H9 (cell line): ENCODE results near the gene MRTFA. TPM values are rescaled to one million over a fixed set of nuclear protein-coding genes. Genes with fewer than 3 reads are reported as not detected.

Source experiments
- DNase-seq: peaks from one replicate; pipeline ENCODE4 v3.0.0-alpha.2; 2017
- H2AFZ ChIP-seq: one replicate; pipeline ENCODE4 v1.6.1; 2013; ENCODE audit warnings: mild to moderate bottlenecking, low read length, control low read depth, moderate library complexity
- H2AK5ac ChIP-seq: 2 replicates; pipeline ENCODE4 v1.6.1; 2013; ENCODE audit warnings: low read length, control low read depth, mixed read lengths; ENCODE audit not compliant: insufficient read length
- H2BK120ac ChIP-seq: one replicate; pipeline ENCODE4 v1.6.1; 2013; ENCODE audit warnings: low read depth, mild to moderate bottlenecking, low read length, control low read depth, inconsistent platforms; ENCODE audit not compliant: poor library complexity, severe bottlenecking
- H2BK12ac ChIP-seq: 2 replicates; pipeline ENCODE4 v1.6.1; 2013; ENCODE audit warnings: low read length, control low read depth, mixed read lengths, low read depth; ENCODE audit not compliant: insufficient read length
- H2BK15ac ChIP-seq: 2 replicates; pipeline ENCODE4 v1.6.1; 2013; ENCODE audit warnings: low read depth, low read length, control low read depth
- H2BK20ac ChIP-seq: one replicate; pipeline ENCODE4 v1.6.1; 2013; ENCODE audit warnings: low read depth, mild to moderate bottlenecking, low read length, control low read depth, inconsistent platforms; ENCODE audit not compliant: poor library complexity, severe bottlenecking
- H2BK5ac ChIP-seq: 2 replicates; pipeline ENCODE4 v1.6.1; 2013; ENCODE audit warnings: low read length, control low read depth, mixed read lengths; ENCODE audit not compliant: insufficient read length
- H3K14ac ChIP-seq: 2 replicates; pipeline ENCODE4 v1.6.1; 2013; ENCODE audit warnings: low read length, control low read depth; ENCODE audit not compliant: insufficient read depth
- H3K18ac ChIP-seq: 2 replicates; pipeline ENCODE4 v1.6.1; 2013; ENCODE audit warnings: low read depth, mild to moderate bottlenecking, mixed read lengths, low read length, control low read depth; ENCODE audit not compliant: insufficient read length
- H3K23ac ChIP-seq: 2 replicates; pipeline ENCODE4 v1.6.1; 2013; ENCODE audit warnings: low read length, control low read depth, mixed read lengths, low read depth; ENCODE audit not compliant: insufficient read length
- H3K23me2 ChIP-seq: 2 replicates; pipeline ENCODE4 v1.6.1; 2013; ENCODE audit warnings: low read depth, mild to moderate bottlenecking, mixed read lengths, low read length, control low read depth; ENCODE audit not compliant: insufficient read length, poor library complexity, severe bottlenecking
- H3K27ac ChIP-seq: 2 replicates; pipeline ENCODE4 v1.5.1; 2013; ENCODE audit warnings: low read length, control low read depth, mixed read lengths, low read depth; ENCODE audit not compliant: insufficient read length
- H3K27me3 ChIP-seq: 2 replicates; pipeline ENCODE4 v1.6.1; 2013; ENCODE audit warnings: low read length, control low read depth, inconsistent platforms; ENCODE audit not compliant: insufficient read depth
- H3K4ac ChIP-seq: 2 replicates; pipeline ENCODE4 v1.6.1; 2013; ENCODE audit warnings: low read depth, mild to moderate bottlenecking, control low read depth, inconsistent platforms, low read length, moderate library complexity
- H3K4me1 ChIP-seq: 2 replicates; pipeline ENCODE4 v1.6.1; 2013; ENCODE audit warnings: low read length, control low read depth, inconsistent platforms; ENCODE audit not compliant: insufficient read depth
- H3K4me2 ChIP-seq: 2 replicates; pipeline ENCODE4 v1.6.1; 2013; ENCODE audit warnings: low read length, control low read depth, mixed read lengths; ENCODE audit not compliant: insufficient read length, insufficient read depth
- H3K56ac ChIP-seq: 2 replicates; pipeline ENCODE4 v1.6.1; 2013; ENCODE audit warnings: low read depth, mild to moderate bottlenecking, mixed read lengths, low read length, control low read depth; ENCODE audit not compliant: insufficient read length
- H3K79me1 ChIP-seq: 2 replicates; pipeline ENCODE4 v1.6.1; 2013; ENCODE audit warnings: low read depth, mild to moderate bottlenecking, moderate library complexity, low read length, control low read depth, inconsistent platforms; ENCODE audit not compliant: insufficient read depth, poor library complexity, severe bottlenecking
- H3K79me2 ChIP-seq: 2 replicates; pipeline ENCODE4 v1.6.1; 2013; ENCODE audit warnings: low read length, control low read depth, inconsistent platforms; ENCODE audit not compliant: insufficient read depth
- H3K9ac ChIP-seq: 2 replicates; pipeline ENCODE4 v1.6.1; 2013; ENCODE audit warnings: low read length, control low read depth, mixed read lengths; ENCODE audit not compliant: insufficient read length; ENCODE audit errors: extremely low read depth
- H3K9me3 ChIP-seq: one replicate; pipeline ENCODE4 v1.6.1; 2013; ENCODE audit warnings: low read depth, low read length, inconsistent platforms; ENCODE audit not compliant: control insufficient read depth
- H3T11ph ChIP-seq: one replicate; pipeline ENCODE4 v1.6.1; 2013; ENCODE audit warnings: mild to moderate bottlenecking, low read length, control low read depth, inconsistent platforms
- H4K20me1 ChIP-seq: one replicate; pipeline ENCODE4 v1.6.1; 2013; ENCODE audit not compliant: control insufficient read depth, insufficient read length, insufficient read depth
- H4K5ac ChIP-seq: 2 replicates; pipeline ENCODE4 v1.6.1; 2013; ENCODE audit warnings: low read depth, mild to moderate bottlenecking, mixed read lengths, low read length, control low read depth; ENCODE audit not compliant: insufficient read length
- H4K8ac ChIP-seq: replicated peaks from 2 replicates; pipeline ENCODE4 v1.6.1; 2013; ENCODE audit warnings: low read length, control low read depth, mixed read lengths, low read depth; ENCODE audit not compliant: insufficient read length
- H4K91ac ChIP-seq: 2 replicates; pipeline ENCODE4 v1.6.1; 2013; ENCODE audit warnings: low read depth, mild to moderate bottlenecking, moderate library complexity, mixed read lengths, low read length, control low read depth; ENCODE audit not compliant: insufficient read length
- H3K27ac Mint-ChIP-seq, 3 experiments: 2 replicates in 2 of 3; 3 replicates in 1 of 3; pipeline ENCODE4 v1.8.0; 2020 to 2021; ENCODE audit warnings: mixed read lengths in 3 of 3, mild to moderate bottlenecking in 1 of 3, moderate library complexity in 1 of 3
- H3K27me3 Mint-ChIP-seq: 2 replicates; pipeline ENCODE4 v1.8.0; 2021; ENCODE audit warnings: low read depth, mild to moderate bottlenecking, moderate library complexity, mixed read lengths
- H3K36me3 Mint-ChIP-seq, 3 experiments: 2 replicates in 2 of 3; 3 replicates in 1 of 3; pipeline ENCODE4 v1.8.0; 2020 to 2021; ENCODE audit warnings: low read depth in 3 of 3, mixed read lengths in 3 of 3; ENCODE audit not compliant: insufficient read depth in 1 of 3
- H3K4me1 Mint-ChIP-seq, 2 experiments: 2 replicates each; pipeline ENCODE4 v1.8.0; 2020; ENCODE audit warnings: mixed read lengths in 2 of 2
- H3K4me3 Mint-ChIP-seq, 2 experiments: 2 replicates in 1 of 2; 3 replicates in 1 of 2; pipeline ENCODE4 v1.8.0; 2020 to 2021; ENCODE audit warnings: mild to moderate bottlenecking in 2 of 2, mixed read lengths in 2 of 2, moderate library complexity in 1 of 2
- H3K9me3 Mint-ChIP-seq, 2 experiments: 2 replicates in 1 of 2; 3 replicates in 1 of 2; pipeline ENCODE4 v1.8.0; 2020; ENCODE audit warnings: mild to moderate bottlenecking in 2 of 2, mixed read lengths in 2 of 2, moderate library complexity in 1 of 2
- WGBS: extraction: QIAGEN DNeasy Blood & Tissue Kit; methylation state at CpG from one replicate; pipeline ENCODE4 v1.1.7; 2013; ENCODE audit warnings: missing lambda C conversion rate, low lambda C conversion rate, mixed read lengths; ENCODE audit not compliant: insufficient read length; ENCODE audit errors: extremely low coverage; 5-methylcytosine and 5-hydroxymethylcytosine counted together
- total RNA-seq: library from RNA; stranded (reverse); gene quantifications from 2 replicates; pipeline ENCODE4 v1.2.1, GENCODE V29; 2021
- TF ChIP-seq, protein P1 (sequence below): fragments of 200-600 bp; sonication (generic); conservative IDR thresholded peaks from 3 replicates; pipeline ENCODE4 v1.8.0; 2021; ENCODE audit warnings: antibody characterized with exemption, mild to moderate bottlenecking

The MRTFA gene
- total RNA-seq, 1 experiment from 2014 or later, result 38.1 TPM

DNA sequence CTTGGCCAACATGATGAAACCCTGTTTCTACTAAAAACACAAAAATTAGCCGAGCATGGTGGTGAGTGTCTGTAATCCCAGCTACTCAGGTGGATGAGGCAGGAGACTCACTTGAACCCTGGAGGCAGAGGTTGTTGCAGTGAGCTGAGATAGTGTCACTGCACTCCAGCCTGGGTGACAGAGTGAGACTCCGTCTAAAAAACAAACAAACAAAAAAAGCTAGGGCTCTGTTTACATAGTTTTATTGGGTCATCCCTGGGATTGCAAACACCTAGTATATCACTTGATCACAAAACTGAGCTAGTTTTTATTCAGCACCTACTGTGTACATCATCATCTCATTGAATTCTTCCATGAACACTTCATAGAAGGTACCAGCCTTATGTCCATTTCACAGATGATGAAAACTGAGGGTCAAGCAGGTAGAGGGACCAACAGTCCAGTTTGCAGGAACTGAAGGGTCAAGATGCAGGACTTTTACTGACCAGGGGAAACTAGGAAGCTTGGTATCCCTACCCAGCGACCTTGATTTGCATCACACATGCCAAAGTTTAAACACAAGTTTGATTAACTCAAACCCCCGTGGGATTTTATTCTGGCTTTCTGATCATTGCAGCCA lies 9.2 kb upstream of the MRTFA start:
- Histone ChIP-seq H3K79me2 (no peaks in the 10 kb centered on the region), H3K56ac (no peak overlapping the region), H2BK120ac (no peak overlapping the region), H2AFZ (no peak overlapping the region), H3K4me2 (no peak overlapping the region), H4K91ac (no peak overlapping the region), H4K20me1 (no peaks in the 10 kb centered on the region), H4K8ac (no peak overlapping the region), H2BK20ac (no peak overlapping the region), H2BK15ac (no peak overlapping the region), H3K9me3 (no peaks in the 10 kb centered on the region), H3T11ph (no peak overlapping the region), H3K27me3 (no peaks in the 10 kb centered on the region), H3K4me1 (no peaks in the 10 kb centered on the region; the same call in 1 of the 2 replicates), H3K9ac (no peak overlapping the region), H3K23ac (no peak overlapping the region), H2AK5ac (no peak overlapping the region), H3K23me2 (no peaks in the 10 kb centered on the region), H2BK12ac (no peak overlapping the region), H4K5ac (no peak overlapping the region), H3K27ac (no peak overlapping the region), H3K18ac (no peak overlapping the region), H3K14ac (no peak overlapping the region), H3K79me1 (no peaks in the 10 kb centered on the region), H3K4ac (no peak overlapping the region), H2BK5ac (no peak overlapping the region)
- WGBS, result no CpG with 5 or more reads among the region's 4 CpGs
- no peak overlapping the region for H3K4me3 Mint-ChIP-seq
- no peak overlapping the region; a peak in 1 of 7 replicates for H3K27ac Mint-ChIP-seq
- no peak for DNase-seq
- peaks cover 5 to 10% of the 10 kb centered on the region in 2 experiments for H3K4me1 Mint-ChIP-seq
- no peaks in the 10 kb centered on the region for H3K36me3 Mint-ChIP-seq
- H3K9me3 Mint-ChIP-seq, result no peaks in the 10 kb centered on the region
- no peaks in the 10 kb centered on the region for H3K27me3 Mint-ChIP-seq
- TF ChIP-seq, protein P1, sequence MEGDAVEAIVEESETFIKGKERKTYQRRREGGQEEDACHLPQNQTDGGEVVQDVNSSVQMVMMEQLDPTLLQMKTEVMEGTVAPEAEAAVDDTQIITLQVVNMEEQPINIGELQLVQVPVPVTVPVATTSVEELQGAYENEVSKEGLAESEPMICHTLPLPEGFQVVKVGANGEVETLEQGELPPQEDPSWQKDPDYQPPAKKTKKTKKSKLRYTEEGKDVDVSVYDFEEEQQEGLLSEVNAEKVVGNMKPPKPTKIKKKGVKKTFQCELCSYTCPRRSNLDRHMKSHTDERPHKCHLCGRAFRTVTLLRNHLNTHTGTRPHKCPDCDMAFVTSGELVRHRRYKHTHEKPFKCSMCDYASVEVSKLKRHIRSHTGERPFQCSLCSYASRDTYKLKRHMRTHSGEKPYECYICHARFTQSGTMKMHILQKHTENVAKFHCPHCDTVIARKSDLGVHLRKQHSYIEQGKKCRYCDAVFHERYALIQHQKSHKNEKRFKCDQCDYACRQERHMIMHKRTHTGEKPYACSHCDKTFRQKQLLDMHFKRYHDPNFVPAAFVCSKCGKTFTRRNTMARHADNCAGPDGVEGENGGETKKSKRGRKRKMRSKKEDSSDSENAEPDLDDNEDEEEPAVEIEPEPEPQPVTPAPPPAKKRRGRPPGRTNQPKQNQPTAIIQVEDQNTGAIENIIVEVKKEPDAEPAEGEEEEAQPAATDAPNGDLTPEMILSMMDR, result no peak
